ENCODE data around the gene UNC5B.

- no peak for TF ChIP-seq CTCF (conservative IDR thresholded peaks at IDR 0.05 in 1 of 2, IDR thresholded peaks at IDR 0.05 in 1 of 2; ENCODE audit: extremely low read depth in 1 of 2, insufficient read depth in 1 of 2, low read depth in 1 of 2, low read length in 2 of 2)
- no peak for TF ChIP-seq EZH2 (IDR thresholded peaks at IDR 0.05; ENCODE audit: borderline replicate concordance, low read length)
These were observed 88.4 kb downstream of the UNC5B start for GRCh38 chr10:71300555-71301370.

Data from mammary epithelial cell (primary cell).